H1 (cell line): ENCODE data around the gene SLC30A3. TPM values are rescaled to one million over a fixed set of nuclear protein-coding genes. Genes with fewer than 3 reads are reported as not detected.

ENCODE experiments used
- CTCF ChIA-PET: fragments of 300-600 bp; sonication (Branson Sonifier 250); formaldehyde crosslinking; loops from one replicate; lab custom pipeline; 2021; ENCODE audit not compliant: partially characterized antibody; lab: Charles Lee
- POLR2A ChIA-PET: fragments of 300-600 bp; sonication (Branson Sonifier 250); formaldehyde crosslinking; loops from one replicate; lab custom pipeline; 2021; ENCODE audit warnings: inconsistent platforms; ENCODE audit not compliant: partially characterized antibody; lab: Charles Lee
- DNase-seq, 2 experiments: peaks; one replicate each; pipeline versions ENCODE4 v3.0.0 to v3.0.0-alpha.2; 2010 to 2022; ENCODE audit warnings: low spot score in 2 of 2, low read depth in 1 of 2, mixed read lengths in 1 of 2
- FAIRE-seq: peaks from 2 replicates; lab custom pipeline; 2011; peaks lifted over from hg19 to GRCh38; lab: Jason Lieb, UNC
- H2AFZ ChIP-seq: 2 replicates; pipeline ENCODE4 v1.8.1; 2012; ENCODE audit warnings: low read length, inconsistent platforms
- H2AK5ac ChIP-seq: 2 replicates; pipeline ENCODE4 v1.6.1; 2013; ENCODE audit warnings: low read depth, low read length
- H2BK120ac ChIP-seq: replicated peaks from 2 replicates; pipeline ENCODE3; 2013; ENCODE audit warnings: low read depth, low read length, inconsistent platforms
- H2BK12ac ChIP-seq: 2 replicates; pipeline ENCODE4 v1.6.1; 2013; ENCODE audit warnings: low read depth, low read length
- H2BK15ac ChIP-seq: 2 replicates; pipeline ENCODE4 v1.6.1; 2013; ENCODE audit warnings: low read length
- H2BK20ac ChIP-seq: 2 replicates; pipeline ENCODE4 v1.6.1; 2013; ENCODE audit warnings: low read length
- H2BK5ac ChIP-seq: 2 replicates; pipeline ENCODE4 v1.6.1; 2013; ENCODE audit warnings: low read depth, low read length
- H3K14ac ChIP-seq: 2 replicates; pipeline ENCODE4 v1.6.1; 2013; ENCODE audit warnings: inconsistent platforms; ENCODE audit not compliant: insufficient read length
- H3K18ac ChIP-seq: 2 replicates; pipeline ENCODE4 v1.6.1; 2013; ENCODE audit warnings: low read length; ENCODE audit errors: extremely low read depth
- H3K23ac ChIP-seq: 2 replicates; pipeline ENCODE4 v1.6.1; 2013; ENCODE audit warnings: inconsistent platforms; ENCODE audit not compliant: insufficient read length
- H3K23me2 ChIP-seq: 2 replicates; pipeline ENCODE4 v1.6.1; 2013; ENCODE audit warnings: low read depth, low read length
- H3K27ac ChIP-seq: 2 replicates; pipeline ENCODE4 v1.6.1; 2011; ENCODE audit warnings: low read depth, low read length, inconsistent platforms
- H3K27me3 ChIP-seq, 4 experiments: replicated peaks in 1 of 4; 1 replicate in 1 of 4; 2 replicates in 3 of 4; pipeline versions ENCODE4 v1.6.1 to v1.8.1; 2011 to 2013; ENCODE audit warnings: low read length in 3 of 4, mild to moderate bottlenecking in 3 of 4, inconsistent platforms in 2 of 4, mixed read lengths in 2 of 4, moderate library complexity in 1 of 4; ENCODE audit not compliant: control insufficient read depth in 3 of 4, insufficient read depth in 3 of 4; ENCODE audit errors: extremely low read depth in 1 of 4
- H3K36me3 ChIP-seq, 4 experiments: 2 replicates each; pipeline versions ENCODE4 v1.6.1 to v1.8.1; 2011 to 2013; ENCODE audit warnings: mild to moderate bottlenecking in 4 of 4, low read length in 3 of 4, moderate library complexity in 2 of 4, control low read depth in 1 of 4, inconsistent platforms in 1 of 4; ENCODE audit not compliant: insufficient read depth in 4 of 4, control insufficient read depth in 2 of 4
- H3K4ac ChIP-seq: replicated peaks from 2 replicates; pipeline ENCODE3; 2013; ENCODE audit warnings: low read length, low read depth, mixed read lengths, inconsistent platforms; ENCODE audit not compliant: insufficient read length
- H3K4me1 ChIP-seq, 4 experiments: replicated peaks in 1 of 4; 1 replicate in 1 of 4; 2 replicates in 3 of 4; pipeline versions ENCODE4 v1.6.1 to v1.8.1; 2011 to 2013; ENCODE audit warnings: low read length in 3 of 4, inconsistent platforms in 2 of 4, mixed read lengths in 1 of 4; ENCODE audit not compliant: insufficient read depth in 4 of 4, control insufficient read depth in 3 of 4
- H3K4me2 ChIP-seq, 2 experiments: 2 replicates each; pipeline versions ENCODE4 v1.6.1 to v1.8.1; 2011 to 2013; ENCODE audit warnings: low read depth in 2 of 2, low read length in 2 of 2, control low read depth in 1 of 2, inconsistent platforms in 1 of 2, mild to moderate bottlenecking in 1 of 2; ENCODE audit not compliant: insufficient read depth in 1 of 2
- H3K4me3 ChIP-seq, 4 experiments: fragments of 200-600, 300-600 bp in 1 of 4; sonication (generic), shearing (Covaris generic), sonication (Bioruptor Twin) in 1 of 4; 2 replicates each; pipeline versions ENCODE4 v1.5.1 to v1.8.1; 2011 to 2016; ENCODE audit warnings: low read length in 4 of 4, low read depth in 3 of 4, control low read depth in 2 of 4, inconsistent platforms in 2 of 4, mild to moderate bottlenecking in 2 of 4, mixed read lengths in 1 of 4, moderate library complexity in 1 of 4; ENCODE audit not compliant: insufficient read depth in 2 of 4; ENCODE audit errors: extremely low read depth in 1 of 4
- H3K56ac ChIP-seq: replicated peaks from 2 replicates; pipeline ENCODE3; 2013; ENCODE audit warnings: low read depth, mild to moderate bottlenecking, mixed read lengths, low read length, inconsistent platforms; ENCODE audit not compliant: insufficient read length
- H3K79me1 ChIP-seq: 2 replicates; pipeline ENCODE4 v1.6.1; 2013; ENCODE audit warnings: low read depth, low read length, control low read depth
- H3K79me2 ChIP-seq, 2 experiments: 2 replicates each; pipeline versions ENCODE4 v1.6.1 to v1.8.1; 2012 to 2013; ENCODE audit warnings: low read length in 2 of 2, mild to moderate bottlenecking in 2 of 2, inconsistent platforms in 1 of 2; ENCODE audit not compliant: insufficient read depth in 2 of 2, control insufficient read depth in 1 of 2
- H3K9ac ChIP-seq, 4 experiments: replicated peaks in 1 of 4; 1 replicate in 1 of 4; 2 replicates in 3 of 4; pipeline versions ENCODE4 v1.6.1 to v1.8.1; 2011 to 2013; ENCODE audit warnings: low read depth in 3 of 4, low read length in 3 of 4, control low read depth in 2 of 4, mild to moderate bottlenecking in 2 of 4, moderate library complexity in 2 of 4, inconsistent platforms in 1 of 4; ENCODE audit errors: extremely low read depth in 1 of 4
- H3K9me3 ChIP-seq, 2 experiments: 2 replicates each; pipeline versions ENCODE4 v1.6.1 to v1.8.1; 2012 to 2013; ENCODE audit warnings: mild to moderate bottlenecking in 2 of 2, moderate library complexity in 2 of 2, control low read depth in 1 of 2, inconsistent platforms in 1 of 2, low read depth in 1 of 2, low read length in 1 of 2, mixed read lengths in 1 of 2; ENCODE audit not compliant: insufficient read depth in 2 of 2
- H4K20me1 ChIP-seq, 2 experiments: replicated peaks in 1 of 2; 2 replicates each; pipeline versions ENCODE3 to v1.8.1; 2011 to 2013; ENCODE audit warnings: inconsistent platforms in 2 of 2, low read length in 2 of 2, mild to moderate bottlenecking in 1 of 2; ENCODE audit not compliant: insufficient read depth in 2 of 2, control insufficient read depth in 1 of 2
- H4K5ac ChIP-seq: 2 replicates; pipeline ENCODE4 v1.6.1; 2013; ENCODE audit warnings: low read length, low read depth, mixed read lengths, inconsistent platforms; ENCODE audit not compliant: insufficient read length
- H4K8ac ChIP-seq: 2 replicates; pipeline ENCODE4 v1.8.0; 2013; ENCODE audit warnings: mild to moderate bottlenecking, moderate library complexity, low read length, inconsistent platforms; ENCODE audit not compliant: insufficient read depth; ENCODE audit errors: extremely low read depth
- H4K91ac ChIP-seq: replicated peaks from 2 replicates; pipeline ENCODE3; 2013; ENCODE audit warnings: low read length, mixed read lengths, inconsistent platforms; ENCODE audit not compliant: insufficient read length
- BRCA1 ChIP-seq: IDR thresholded peaks from 2 replicates; pipeline ENCODE4 v1.6.1; 2012; ENCODE audit warnings: low read depth, low read length, improper control_type of control experiment
- CTCF ChIP-seq, 3 experiments: IDR thresholded peaks; 1 replicate in 2 of 3; 2 replicates in 1 of 3; pipeline versions ENCODE4 v1.5.1 to v1.6.1; 2011; ENCODE audit warnings: low read length in 3 of 3, mild to moderate bottlenecking in 3 of 3, inconsistent platforms in 2 of 3, low read depth in 1 of 3, moderate library complexity in 1 of 3; ENCODE audit not compliant: insufficient read depth in 1 of 3; ENCODE audit errors: control extremely low read depth in 1 of 3
- SIRT6 ChIP-seq: IDR thresholded peaks from one replicate; pipeline ENCODE4 v1.7.1; 2012; ENCODE audit warnings: low read length, inconsistent platforms
- SRF ChIP-seq: IDR thresholded peaks from 2 replicates; pipeline ENCODE4 v1.6.1; 2011; ENCODE audit warnings: mild to moderate bottlenecking, low read depth, low read length, moderate library complexity
- WGBS, 2 experiments: shearing (Covaris generic) in 1 of 2; methylation state at CpG; one replicate each; pipeline versions ENCODE4 v1.1.6 to v1.1.7; 2013 to 2015; ENCODE audit warnings: low lambda C conversion rate in 2 of 2, mixed read lengths in 2 of 2, inconsistent platforms in 1 of 2, low coverage in 1 of 2, missing lambda C conversion rate in 1 of 2; ENCODE audit not compliant: insufficient replicate concordance in 2 of 2, insufficient coverage in 1 of 2, insufficient read length in 1 of 2; ENCODE audit errors: extremely low coverage in 1 of 2, missing lambda C conversion rate in 1 of 2; 5-methylcytosine and 5-hydroxymethylcytosine counted together
- polyA plus RNA-seq, 7 experiments: library from polyadenylated mRNA; depleted of rRNA in 3 of 7; stranded (reverse) in 5 of 7; unstranded in 2 of 7; fragments of >200 nt in 5 of 7; fragments of 200-250 nt in 2 of 7; gene quantifications; 1 replicate in 5 of 7; 2 replicates in 1 of 7; 4 replicates in 1 of 7; pipeline versions ENCODE4 v1.2.1 to v1.2.3, GENCODE V29; 2011 to 2013; ENCODE audit warnings: missing spikeins in 2 of 7, mixed read lengths in 2 of 7
- total RNA-seq: library from RNA; stranded (reverse); fragmentation: NEBNext Ultra II Directional; extraction: Animal tissue kit (Norgen Biotek cat#: 25700); gene quantifications from 2 replicates; pipeline ENCODE4 v1.2.1, GENCODE V29; 2021

Gene SLC30A3
- total and polyA plus RNA-seq, 2 of the 8 experiments (the other 6 are each of a cell fraction or from before 2014, with no cell fraction given) = 15.2 to 30.7 TPM

GRCh38 chr2:27297195-27297594 is 34.3 kb upstream of the SLC30A3 start:
- no peak for FAIRE-seq

More at GRCh38 chr2:27297195-27297594, 34.3 kb upstream of the SLC30A3 start:
- no peak overlapping the region for H3K4ac ChIP-seq
- ChIA-PET POLR2A (interaction anchor here (0.7 to 1.4 kb wide), 4 partner anchors 13 to 49 kb away, joined by 3 to 5 read pairs (median 3); no protein-coding TSS in a partner anchor), CTCF (interaction anchor here (1.4 to 12.3 kb wide), 4 partner anchors 12 to 47 kb away, joined by 3 to 413 read pairs (median 110); partner anchors contain the start of genes DNAJC5G, MPV17, SLC30A3 and TRIM54)
- no peak overlapping the region for H2BK12ac ChIP-seq
- no peak for DNase-seq
- H3K18ac ChIP-seq = no peak overlapping the region
- H3K4me2 ChIP-seq = no peak overlapping the region
- H3K79me2 ChIP-seq = no peaks in the 10 kb centered on the region
- no peak overlapping the region for H3K9ac ChIP-seq
- no peak overlapping the region for H3K4me3 ChIP-seq
- H3K23me2 ChIP-seq = no peaks in the 10 kb centered on the region
- no peaks in the 10 kb centered on the region for H4K20me1 ChIP-seq
- no peak overlapping the region for H3K23ac ChIP-seq
- H2AFZ ChIP-seq = no peak overlapping the region
- H3K79me1 ChIP-seq = no peaks in the 10 kb centered on the region
- H3K27me3 ChIP-seq = no peaks in the 10 kb centered on the region
- H3K4me1 ChIP-seq = no peaks in the 10 kb centered on the region
- no peak overlapping the region for H3K56ac ChIP-seq
- no peaks in the 10 kb centered on the region for H3K9me3 ChIP-seq
- H3K14ac ChIP-seq = no peak overlapping the region
- TF ChIP-seq CTCF (IDR thresholded peaks at IDR 0.05; ENCODE audit: control extremely low read depth in 1 of 3, insufficient read depth in 1 of 3, low read depth in 1 of 3, low read length in 3 of 3) (no peak), BRCA1 (no peak), SRF (no peak), SIRT6 (no peak)
- no peak overlapping the region for H2BK5ac ChIP-seq
- H2AK5ac ChIP-seq = no peak overlapping the region
- WGBS, 2 experiments = 93% methylated on average over 3 of the region's 3 CpGs; no CpG with 5 or more reads in 1 of the 2 experiments
- no peak overlapping the region for H4K91ac ChIP-seq
- H3K27ac ChIP-seq = no peak overlapping the region
- H4K5ac ChIP-seq = no peak overlapping the region
- H3K36me3 ChIP-seq = no peaks in the 10 kb centered on the region
- H2BK20ac ChIP-seq = no peak overlapping the region
- no peak overlapping the region for H4K8ac ChIP-seq
- H2BK120ac ChIP-seq = no peak overlapping the region
- H2BK15ac ChIP-seq = no peak overlapping the region
